Measurements from ENCODE around the gene CTU1.

- no peak for TF ChIP-seq EP300 (IDR thresholded peaks at IDR 0.05)
- TF ChIP-seq CTCF (IDR thresholded peaks at IDR 0.05), result no peak
Measured at GRCh38 chr19:51089786-51090185, 18.4 kb downstream of the CTU1 start.
